Activated gamma-delta T cell (primary cell): ENCODE data around the gene LRRC56.

Experiments
- DNase-seq: peaks from one replicate; lab custom pipeline; 2025; lab: John Stamatoyannopoulos, UW

The LRRC56 gene

GRCh38 chr11:598005-598680 lies 60.8 kb downstream of the LRRC56 start:
- no peak for DNase-seq

GRCh38 chr11:601573-602245 lies 64.4 kb downstream of the LRRC56 start:
- no peak for DNase-seq

GRCh38 chr11:603154-603553 lies 65.8 kb downstream of the LRRC56 start:
- no peak for DNase-seq
